ENCODE measurements around the gene PRM2. TPM values are rescaled to one million over a fixed set of nuclear protein-coding genes. Genes with fewer than 3 reads are reported as not detected.

The PRM2 gene
- total and polyA plus RNA-seq, 2 of the 8 experiments (the other 6 are each of a cell fraction or from before 2014, with no cell fraction given), result not detected

GRCh38 chr16:11325404-11326083, 49.3 kb upstream of the PRM2 start:
- H3K4me2 ChIP-seq (ENCODE audit: insufficient read depth in 1 of 2, low read depth in 2 of 2, low read length in 2 of 2), result no peak overlapping the region
- CTCF ChIA-PET (ENCODE audit: partially characterized antibody), result interaction anchor here (0.6 to 2.0 kb wide), 7 partner anchors 8 to 82 kb away, joined by 3 to 6 read pairs (median 3); partner anchors contain the start of gene SOCS1
- POLR2A ChIA-PET (ENCODE audit: partially characterized antibody), result interaction anchor here (0.6 to 2.6 kb wide), 10 partner anchors 8 to 71 kb away, joined by 3 to 10 read pairs (median 4); partner anchors contain the start of gene SOCS1
- peak overlapping the region; percentile 24 for H3K4ac ChIP-seq (replicated peaks; ENCODE audit: insufficient read length, low read depth, low read length)
- no peaks in the 10 kb centered on the region for H3K9me3 ChIP-seq (ENCODE audit: insufficient read depth in 2 of 2, low read depth in 1 of 2, low read length in 1 of 2)
- peak overlapping the region; percentile 82 for H4K91ac ChIP-seq (replicated peaks; ENCODE audit: insufficient read length, low read length)
- no peaks in the 10 kb centered on the region for H3K27me3 ChIP-seq (replicated peaks in 1 of 4; ENCODE audit: control insufficient read depth in 3 of 4, extremely low read depth in 1 of 4, insufficient read depth in 3 of 4, low read length in 3 of 4)
- H4K20me1 ChIP-seq (replicated peaks in 1 of 2; ENCODE audit: control insufficient read depth in 1 of 2, insufficient read depth in 2 of 2, low read length in 2 of 2), result no peaks in the 10 kb centered on the region
- H4K8ac ChIP-seq (ENCODE audit: extremely low read depth, insufficient read depth, low read length), result no peak overlapping the region
- peak overlapping the region; percentile 96 for H2BK12ac ChIP-seq (ENCODE audit: low read depth, low read length)
- no peak overlapping the region for H3K27ac ChIP-seq (ENCODE audit: low read depth, low read length)
- no peak overlapping the region for H3K56ac ChIP-seq (replicated peaks; ENCODE audit: insufficient read length, low read depth, low read length)
- H3K4me1 ChIP-seq (replicated peaks in 1 of 4; ENCODE audit: control insufficient read depth in 3 of 4, insufficient read depth in 4 of 4, low read length in 3 of 4), result peaks cover 13 to 16% (median 13%) of the 10 kb centered on the region in 4 experiments; a peak in 6 of 7 replicates
- no peak overlapping the region for H4K5ac ChIP-seq (ENCODE audit: insufficient read length, low read depth, low read length)
- no peak overlapping the region for H2AFZ ChIP-seq (ENCODE audit: low read length)
- H2BK120ac ChIP-seq (replicated peaks; ENCODE audit: low read depth, low read length), result peak overlapping the region; percentile 62
- H3K79me2 ChIP-seq (ENCODE audit: control insufficient read depth in 1 of 2, insufficient read depth in 2 of 2, low read length in 2 of 2), result no peaks in the 10 kb centered on the region
- H2BK20ac ChIP-seq (ENCODE audit: low read length), result peak overlapping the region; percentile 99
- no peaks in the 10 kb centered on the region for H3K36me3 ChIP-seq (ENCODE audit: control insufficient read depth in 2 of 4, insufficient read depth in 4 of 4, low read length in 3 of 4)
- FAIRE-seq (no peak), DNase-seq (ENCODE audit: low read depth in 1 of 2, low spot score in 2 of 2) (no peak)
- H3K4me3 ChIP-seq (ENCODE audit: extremely low read depth in 1 of 4, insufficient read depth in 2 of 4, low read depth in 3 of 4, low read length in 4 of 4), result no peak overlapping the region
- no peak overlapping the region for H3K23ac ChIP-seq (ENCODE audit: insufficient read length)
- H2AK5ac ChIP-seq (ENCODE audit: low read depth, low read length), result peak overlapping the region; percentile 99; the same call in 1 of the 2 replicates
- 81% methylated on average over 10 of the region's 10 CpGs; no CpG with 5 or more reads in 1 of the 2 experiments for WGBS, 2 experiments (ENCODE audit: extremely low coverage in 1 of 2, insufficient coverage in 1 of 2, insufficient read length in 1 of 2, insufficient replicate concordance in 2 of 2, low coverage in 1 of 2, low lambda C conversion rate in 2 of 2, missing lambda C conversion rate in 1 of 2)
- no peaks in the 10 kb centered on the region for H3K79me1 ChIP-seq (ENCODE audit: low read depth, low read length)
- H2BK5ac ChIP-seq (ENCODE audit: low read depth, low read length), result peak overlapping the region; percentile 99
- H2BK15ac ChIP-seq (ENCODE audit: low read length), result peak overlapping the region; percentile 50
- no peak for TF ChIP-seq SIN3A (conservative IDR thresholded peaks at IDR 0.05 in 1 of 2, IDR thresholded peaks at IDR 0.05 in 1 of 2; ENCODE audit: low read depth in 1 of 2, low read length in 2 of 2)
- H3K9ac ChIP-seq (replicated peaks in 1 of 4; ENCODE audit: extremely low read depth in 1 of 4, low read depth in 3 of 4, low read length in 3 of 4), result no peak overlapping the region
- peak overlapping the region; percentile 72; the same call in 1 of the 2 replicates for H3K18ac ChIP-seq (ENCODE audit: extremely low read depth, low read length)
- no peak overlapping the region for H3K14ac ChIP-seq (ENCODE audit: insufficient read length)
- H3K23me2 ChIP-seq (ENCODE audit: low read depth, low read length), result peaks cover 7% of the 10 kb centered on the region; the same call in 1 of the 2 replicates

Measured in H1 (cell line).